ENCODE results near the gene SIDT2.
A peak's percentile ranks its signal among the peaks of the same experiment; 100 is the strongest.

SIDT2 gene

DNA sequence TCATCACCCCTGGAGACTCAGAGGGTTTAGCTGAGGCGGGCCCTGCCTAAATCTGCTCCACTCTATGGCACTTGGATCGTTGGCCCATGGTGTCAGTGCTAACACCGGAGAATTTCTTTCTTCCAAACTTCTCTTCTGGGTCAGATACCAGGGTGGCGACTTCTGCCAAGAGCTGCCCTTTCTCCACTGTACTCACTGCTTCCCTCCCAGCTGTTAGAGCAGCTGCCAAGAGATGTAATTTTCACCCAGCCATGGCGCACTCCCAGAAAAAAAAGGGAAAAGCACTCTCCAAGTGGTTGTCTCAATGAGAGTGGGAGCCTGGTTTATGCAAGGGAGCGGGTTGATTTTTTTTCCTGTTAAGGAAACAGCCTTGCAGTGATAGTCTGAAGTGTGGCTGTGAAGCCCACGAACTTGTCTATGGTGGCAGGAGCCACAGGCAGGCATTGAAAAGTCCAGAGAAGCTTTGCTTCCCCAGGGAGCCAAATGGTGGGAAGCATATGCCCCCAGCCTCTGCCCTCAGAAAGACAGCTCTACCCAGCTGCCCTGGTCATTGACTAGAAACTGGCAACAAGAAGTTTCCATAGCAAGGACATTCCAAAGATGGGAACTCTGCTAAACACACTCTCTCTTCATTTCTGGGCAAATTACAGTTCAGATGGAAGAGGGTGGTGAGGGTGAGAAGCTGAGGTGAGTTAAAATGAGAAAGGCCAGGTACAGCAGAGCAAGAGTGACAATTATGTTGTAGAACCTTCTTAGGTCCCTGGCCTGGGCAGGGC, 42.6 kb downstream of the SIDT2 start:
- Histone ChIP-seq H3K9me3 (ENCODE audit: control insufficient read depth in 5 of 5, low read length in 5 of 5) (no peaks in the 10 kb centered on the region), H3K36me3 (ENCODE audit: control insufficient read depth in 5 of 5, insufficient read depth in 5 of 5, low read length in 5 of 5) (peaks cover 0 to 68% (median 42%) of the 10 kb centered on the region in 5 donors), H3K27me3 (ENCODE audit: control insufficient read depth in 5 of 5, insufficient read depth in 4 of 5, low read length in 5 of 5) (no peaks in the 10 kb centered on the region), H3K4me1 (ENCODE audit: control insufficient read depth in 5 of 5, insufficient read depth in 5 of 5, low read length in 5 of 5) (peaks cover 32 to 67% (median 65%) of the 10 kb centered on the region in 5 donors), H3K27ac (ENCODE audit: low read depth, low read length) (peak overlapping the region; percentile 76), H3K9ac (ENCODE audit: low read length in 5 of 5) (peak overlapping the region in 3 of 5 donors; percentile 1 to 69 (median 62)), H3K4me3 (ENCODE audit: low read depth in 1 of 5, low read length in 5 of 5) (peak overlapping the region in 3 of 5 donors; percentile 6 to 52 (median 30))

GRCh38 chr11:117221775-117222517, 43.4 kb downstream of the SIDT2 start:
- peak overlapping the region in 3 of 5 donors; percentile 1 to 69 (median 23) for H3K9ac ChIP-seq (ENCODE audit: low read length in 5 of 5)
- peak overlapping the region; percentile 76 for H3K27ac ChIP-seq (ENCODE audit: low read depth, low read length)
- peak overlapping the region in 3 of 5 donors; percentile 6 to 52 (median 30) for H3K4me3 ChIP-seq (ENCODE audit: low read depth in 1 of 5, low read length in 5 of 5)
- peaks cover 0 to 70% (median 46%) of the 10 kb centered on the region in 5 donors for H3K36me3 ChIP-seq (ENCODE audit: control insufficient read depth in 5 of 5, insufficient read depth in 5 of 5, low read length in 5 of 5)
- H3K9me3 ChIP-seq (ENCODE audit: control insufficient read depth in 5 of 5, low read length in 5 of 5): no peaks in the 10 kb centered on the region
- H3K27me3 ChIP-seq (ENCODE audit: control insufficient read depth in 5 of 5, insufficient read depth in 4 of 5, low read length in 5 of 5): no peaks in the 10 kb centered on the region
- peaks cover 32 to 62% (median 60%) of the 10 kb centered on the region in 5 donors for H3K4me1 ChIP-seq (ENCODE audit: control insufficient read depth in 5 of 5, insufficient read depth in 5 of 5, low read length in 5 of 5)

DNA sequence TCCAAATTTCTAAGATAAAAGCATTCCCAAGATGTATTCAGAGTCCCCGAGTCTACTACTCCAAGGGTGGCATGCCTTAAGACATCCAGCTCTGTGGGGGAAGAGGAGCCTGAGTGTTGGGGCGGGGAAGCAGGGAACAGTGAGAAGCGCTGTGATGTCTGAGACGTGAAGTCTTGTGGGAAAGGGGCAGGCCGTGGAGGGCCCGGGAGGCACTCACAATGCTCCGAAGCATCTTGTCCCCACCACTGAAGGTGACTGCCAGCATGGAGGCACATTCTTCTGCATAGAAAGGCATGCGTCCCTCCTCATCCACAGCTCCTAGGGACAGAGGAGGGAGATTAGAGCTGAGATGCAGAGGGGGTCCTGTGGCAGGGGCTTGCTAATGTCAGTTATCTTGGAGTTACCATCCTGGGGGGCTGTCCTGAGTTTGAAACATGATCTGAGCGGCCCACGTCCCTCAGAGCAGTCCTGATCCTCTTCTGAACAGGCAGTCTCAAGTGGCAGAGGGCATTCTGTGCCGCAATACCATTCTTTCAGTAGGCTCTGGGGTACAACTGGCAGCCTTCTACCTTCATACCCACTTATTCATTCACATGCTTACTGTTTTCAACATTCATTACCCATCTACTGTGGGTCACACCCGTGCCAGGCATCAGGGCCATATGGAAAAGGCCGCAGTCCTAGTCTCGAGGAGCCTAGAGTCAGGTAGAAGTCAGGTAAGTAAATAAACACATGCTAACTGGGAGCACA, 44.6 kb downstream of the SIDT2 start:
- H3K9me3 ChIP-seq (ENCODE audit: control insufficient read depth in 5 of 5, low read length in 5 of 5): no peaks in the 10 kb centered on the region
- H3K36me3 ChIP-seq (ENCODE audit: control insufficient read depth in 5 of 5, insufficient read depth in 5 of 5, low read length in 5 of 5): peaks cover 0 to 71% (median 52%) of the 10 kb centered on the region in 5 donors
- peak overlapping the region; percentile 76 for H3K27ac ChIP-seq (ENCODE audit: low read depth, low read length)
- no peak overlapping the region for H3K9ac ChIP-seq (ENCODE audit: low read length in 5 of 5)
- H3K4me3 ChIP-seq (ENCODE audit: low read depth in 1 of 5, low read length in 5 of 5): no peak overlapping the region
- H3K4me1 ChIP-seq (ENCODE audit: control insufficient read depth in 5 of 5, insufficient read depth in 5 of 5, low read length in 5 of 5): peaks cover 26 to 50% (median 48%) of the 10 kb centered on the region in 5 donors
- no peaks in the 10 kb centered on the region for H3K27me3 ChIP-seq (ENCODE audit: control insufficient read depth in 5 of 5, insufficient read depth in 4 of 5, low read length in 5 of 5)

- H3K4me1 ChIP-seq (ENCODE audit: control insufficient read depth in 5 of 5, insufficient read depth in 5 of 5, low read length in 5 of 5): peaks cover 23 to 42% (median 39%) of the 10 kb centered on the region in 5 donors
- no peak overlapping the region for H3K27ac ChIP-seq (ENCODE audit: low read depth, low read length)
- H3K4me3 ChIP-seq (ENCODE audit: low read depth in 1 of 5, low read length in 5 of 5): no peak overlapping the region
- H3K27me3 ChIP-seq (ENCODE audit: control insufficient read depth in 5 of 5, insufficient read depth in 4 of 5, low read length in 5 of 5): no peaks in the 10 kb centered on the region
- no peak overlapping the region for H3K9ac ChIP-seq (ENCODE audit: low read length in 5 of 5)
- no peaks in the 10 kb centered on the region for H3K9me3 ChIP-seq (ENCODE audit: control insufficient read depth in 5 of 5, low read length in 5 of 5)
- H3K36me3 ChIP-seq (ENCODE audit: control insufficient read depth in 5 of 5, insufficient read depth in 5 of 5, low read length in 5 of 5): peaks cover 0 to 71% (median 50%) of the 10 kb centered on the region in 5 donors
Observed at GRCh38 chr11:117223741-117224689, 45.5 kb downstream of the SIDT2 start.

DNA sequence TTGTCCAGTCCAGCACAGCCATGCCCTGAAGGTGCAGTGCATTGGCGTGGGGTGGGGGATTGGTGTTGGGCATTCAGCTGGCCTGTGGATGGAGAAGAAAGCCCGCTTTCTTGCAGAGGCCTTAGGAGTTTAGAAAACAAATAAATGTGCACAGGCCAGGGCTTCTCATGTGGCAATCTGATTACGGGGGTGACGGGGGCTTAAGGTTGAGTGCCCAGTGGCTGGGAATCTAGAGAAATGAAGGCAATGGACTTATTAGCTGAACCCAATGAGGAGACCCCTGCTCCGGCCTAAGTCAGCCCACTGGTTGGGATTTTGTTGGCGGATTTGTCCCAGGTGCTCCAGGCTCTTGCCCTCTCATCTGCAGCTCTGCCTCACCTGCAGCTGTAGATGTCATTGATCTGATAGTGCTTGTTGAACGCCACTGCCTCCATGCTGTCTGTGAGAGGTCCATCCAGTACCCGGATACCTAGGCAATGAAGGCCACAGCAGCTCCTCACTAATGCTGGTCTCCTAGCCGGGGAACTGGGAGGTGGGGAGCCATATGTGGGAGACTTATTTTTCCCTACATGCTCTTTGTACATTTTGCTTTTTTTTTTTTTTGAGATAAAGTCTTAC, 47.1 kb downstream of the SIDT2 start:
- Histone ChIP-seq H3K4me1 (ENCODE audit: control insufficient read depth in 5 of 5, insufficient read depth in 5 of 5, low read length in 5 of 5) (peaks cover 15 to 29% (median 26%) of the 10 kb centered on the region in 5 donors), H3K9ac (ENCODE audit: low read length in 5 of 5) (peak overlapping the region in 1 of 5 donors; percentile 16), H3K27ac (ENCODE audit: low read depth, low read length) (no peak overlapping the region), H3K36me3 (ENCODE audit: control insufficient read depth in 5 of 5, insufficient read depth in 5 of 5, low read length in 5 of 5) (peaks cover 0 to 72% (median 54%) of the 10 kb centered on the region in 5 donors), H3K9me3 (ENCODE audit: control insufficient read depth in 5 of 5, low read length in 5 of 5) (no peaks in the 10 kb centered on the region), H3K27me3 (ENCODE audit: control insufficient read depth in 5 of 5, insufficient read depth in 4 of 5, low read length in 5 of 5) (no peaks in the 10 kb centered on the region), H3K4me3 (ENCODE audit: low read depth in 1 of 5, low read length in 5 of 5) (no peak overlapping the region)

DNA sequence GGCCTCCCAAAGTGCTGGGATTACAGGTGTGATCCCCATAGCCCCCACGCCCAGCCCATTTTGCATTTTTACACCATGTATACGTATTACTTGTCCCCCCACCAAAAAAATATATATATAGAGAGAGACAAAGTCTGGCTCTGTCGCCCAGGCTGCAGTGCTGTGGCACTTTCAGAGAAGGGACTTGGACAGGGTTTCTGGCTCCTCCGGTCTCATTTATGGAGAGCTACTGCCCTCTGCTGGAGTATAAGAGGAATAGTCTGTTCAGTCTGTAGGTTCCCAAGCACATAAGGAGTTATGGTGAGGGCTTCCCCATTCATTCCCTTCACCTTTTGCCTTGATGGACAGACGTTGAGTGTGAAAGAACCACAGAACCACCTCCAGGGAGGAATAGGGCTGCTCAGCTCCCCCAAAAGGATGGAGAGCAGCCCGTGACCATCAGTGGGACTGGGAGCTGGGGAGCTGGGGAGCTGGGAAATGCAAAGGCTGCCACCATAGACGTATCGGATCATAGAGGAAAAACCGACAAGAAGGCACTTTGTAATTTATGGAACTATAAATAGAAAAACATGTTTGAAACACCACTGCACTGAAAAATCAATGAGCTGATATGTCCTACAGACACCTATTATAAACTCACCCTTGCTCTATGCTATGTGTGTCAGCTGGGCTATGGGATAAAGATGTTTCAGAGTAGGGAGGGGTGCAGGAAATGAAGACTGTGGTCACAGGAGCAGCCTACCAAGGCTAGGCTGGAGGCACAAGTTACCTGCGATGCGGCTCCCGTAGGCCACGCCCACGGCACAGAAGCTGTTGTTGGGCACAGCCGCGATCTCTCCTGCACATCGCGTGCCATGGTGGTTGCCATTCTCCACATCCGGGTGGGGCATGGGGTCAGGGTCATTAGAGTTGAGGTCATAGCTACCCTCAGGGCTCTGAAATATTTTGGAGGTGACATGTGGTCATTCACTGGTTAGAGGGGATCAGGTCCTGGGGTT, 48.1 kb downstream of the SIDT2 start:
- H3K36me3 ChIP-seq (ENCODE audit: control insufficient read depth in 5 of 5, insufficient read depth in 5 of 5, low read length in 5 of 5): peaks cover 0 to 66% (median 54%) of the 10 kb centered on the region in 5 donors
- peaks cover 12 to 29% (median 26%) of the 10 kb centered on the region in 5 donors for H3K4me1 ChIP-seq (ENCODE audit: control insufficient read depth in 5 of 5, insufficient read depth in 5 of 5, low read length in 5 of 5)
- no peaks in the 10 kb centered on the region for H3K27me3 ChIP-seq (ENCODE audit: control insufficient read depth in 5 of 5, insufficient read depth in 4 of 5, low read length in 5 of 5)
- H3K4me3 ChIP-seq (ENCODE audit: low read depth in 1 of 5, low read length in 5 of 5): no peak overlapping the region
- no peaks in the 10 kb centered on the region for H3K9me3 ChIP-seq (ENCODE audit: control insufficient read depth in 5 of 5, low read length in 5 of 5)
- H3K9ac ChIP-seq (ENCODE audit: low read length in 5 of 5): no peak overlapping the region
- H3K27ac ChIP-seq (ENCODE audit: low read depth, low read length): no peak overlapping the region

GRCh38 chr11:117228091-117228490, 49.5 kb downstream of the SIDT2 start:
- H3K4me1 ChIP-seq (ENCODE audit: control insufficient read depth in 5 of 5, insufficient read depth in 5 of 5, low read length in 5 of 5): peaks cover 7 to 26% (median 24%) of the 10 kb centered on the region in 5 donors
- no peak overlapping the region for H3K4me3 ChIP-seq (ENCODE audit: low read depth in 1 of 5, low read length in 5 of 5)
- no peak overlapping the region for H3K9ac ChIP-seq (ENCODE audit: low read length in 5 of 5)
- H3K27ac ChIP-seq (ENCODE audit: low read depth, low read length): no peak overlapping the region
- H3K9me3 ChIP-seq (ENCODE audit: control insufficient read depth in 5 of 5, low read length in 5 of 5): no peaks in the 10 kb centered on the region
- H3K27me3 ChIP-seq (ENCODE audit: control insufficient read depth in 5 of 5, insufficient read depth in 4 of 5, low read length in 5 of 5): no peaks in the 10 kb centered on the region
- H3K36me3 ChIP-seq (ENCODE audit: control insufficient read depth in 5 of 5, insufficient read depth in 5 of 5, low read length in 5 of 5): peaks cover 0 to 63% (median 52%) of the 10 kb centered on the region in 5 donors

DNA sequence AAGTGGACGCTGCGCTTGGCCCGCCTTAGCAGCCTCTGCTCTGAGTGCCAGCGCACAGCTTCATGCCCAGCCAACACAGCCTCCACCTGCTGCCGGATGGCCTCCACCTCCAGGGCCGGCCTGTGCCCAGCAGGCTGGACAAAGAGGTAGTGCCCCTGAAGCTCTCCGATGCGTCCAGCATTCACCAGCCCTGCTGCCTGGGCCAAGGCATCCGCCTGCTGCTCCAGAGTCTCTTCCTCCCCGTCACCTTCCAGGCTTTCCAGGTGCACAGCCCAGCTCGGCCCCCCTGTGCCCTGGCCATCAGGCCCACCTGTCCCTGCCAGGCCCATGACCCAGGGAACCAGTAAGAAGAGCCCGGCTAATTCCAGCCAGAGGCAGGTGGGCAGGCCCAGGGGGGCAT, 50.9 kb downstream of the SIDT2 start:
- no peak overlapping the region for H3K4me3 ChIP-seq (ENCODE audit: low read depth in 1 of 5, low read length in 5 of 5)
- H3K27me3 ChIP-seq (ENCODE audit: control insufficient read depth in 5 of 5, insufficient read depth in 4 of 5, low read length in 5 of 5): no peaks in the 10 kb centered on the region
- H3K4me1 ChIP-seq (ENCODE audit: control insufficient read depth in 5 of 5, insufficient read depth in 5 of 5, low read length in 5 of 5): peaks cover 6 to 37% (median 35%) of the 10 kb centered on the region in 5 donors
- peaks cover 0 to 50% (median 39%) of the 10 kb centered on the region in 5 donors for H3K36me3 ChIP-seq (ENCODE audit: control insufficient read depth in 5 of 5, insufficient read depth in 5 of 5, low read length in 5 of 5)
- no peak overlapping the region for H3K9ac ChIP-seq (ENCODE audit: low read length in 5 of 5)
- no peak overlapping the region for H3K27ac ChIP-seq (ENCODE audit: low read depth, low read length)
- no peaks in the 10 kb centered on the region for H3K9me3 ChIP-seq (ENCODE audit: control insufficient read depth in 5 of 5, low read length in 5 of 5)
